MM.1S (cell line): ENCODE measurements around the gene LLPH.

Source experiments
- DNase-seq: peaks from one replicate; pipeline ENCODE4 v3.0.0-alpha.2; 2015
- H2AFZ ChIP-seq: fragments of 300-600 bp; sonication (generic); 2 replicates; pipeline ENCODE4 v1.6.0; 2016; ENCODE audit warnings: antibody characterized with exemption, low read length
- H3F3A ChIP-seq: fragments of 300-600 bp; sonication (generic); 2 replicates; pipeline ENCODE4 v1.6.1; 2016; ENCODE audit warnings: mild to moderate bottlenecking, antibody characterized with exemption, low read length, moderate library complexity, mixed read lengths; ENCODE audit not compliant: insufficient read depth
- H3K27ac ChIP-seq: fragments of 300-600 bp; sonication (generic); 2 replicates; pipeline ENCODE4 v1.5.1; 2016; ENCODE audit warnings: mild to moderate bottlenecking, low read length
- H3K27me3 ChIP-seq: fragments of 300-600 bp; sonication (generic); replicated peaks from 2 replicates; pipeline ENCODE4 v1.6.0; 2016; ENCODE audit warnings: low read length; ENCODE audit not compliant: insufficient read depth
- H3K36me3 ChIP-seq: fragments of 300-600 bp; sonication (generic); replicated peaks from 2 replicates; pipeline ENCODE4 v1.6.1; 2016; ENCODE audit warnings: mild to moderate bottlenecking, low read length, mixed read lengths; ENCODE audit not compliant: insufficient read depth
- H3K4me1 ChIP-seq: fragments of 300-600 bp; sonication (generic); 2 replicates; pipeline ENCODE4 v1.6.1; 2016; ENCODE audit warnings: low read length, mixed read lengths
- H3K4me2 ChIP-seq: fragments of 300-600 bp; sonication (generic); 2 replicates; pipeline ENCODE4 v1.6.0; 2016; ENCODE audit warnings: low read depth, low read length
- H3K4me3 ChIP-seq: fragments of 300-600 bp; sonication (generic); 2 replicates; pipeline ENCODE4 v1.5.1; 2016; ENCODE audit warnings: low read length, mixed read lengths
- H3K79me2 ChIP-seq: fragments of 300-600 bp; sonication (generic); 2 replicates; pipeline ENCODE4 v1.6.1; 2016; ENCODE audit warnings: mixed run types, low read length, mixed read lengths
- H3K9ac ChIP-seq: fragments of 300-600 bp; sonication (generic); 2 replicates; pipeline ENCODE4 v1.6.1; 2016; ENCODE audit warnings: low read length, mixed read lengths
- H3K9me2 ChIP-seq: fragments of 300-600 bp; sonication (generic); replicated peaks from 2 replicates; pipeline ENCODE4 v1.6.1; 2016; ENCODE audit warnings: mild to moderate bottlenecking, low read length, mixed read lengths; ENCODE audit not compliant: insufficient read depth
- H3K9me3 ChIP-seq: fragments of 300-600 bp; sonication (generic); replicated peaks from 2 replicates; pipeline ENCODE4 v1.6.1; 2016; ENCODE audit warnings: mild to moderate bottlenecking, low read length, mixed read lengths; ENCODE audit not compliant: insufficient read depth
- H4K20me1 ChIP-seq: fragments of 300-600 bp; sonication (generic); 2 replicates; pipeline ENCODE4 v1.6.1; 2016; ENCODE audit warnings: mild to moderate bottlenecking, low read length, moderate library complexity, mixed read lengths; ENCODE audit not compliant: insufficient read depth
- CTCF ChIP-seq: fragments of 300-600 bp; sonication (generic); IDR thresholded peaks from 2 replicates; pipeline ENCODE4 v1.5.1; 2016; ENCODE audit warnings: antibody characterized with exemption, low read length, mixed read lengths
- EZH2 ChIP-seq: fragments of 300-600 bp; sonication (generic); optimal IDR thresholded peaks from 2 replicates; pipeline ENCODE3; 2017; ENCODE audit warnings: low read depth, mild to moderate bottlenecking, antibody characterized with exemption, low read length, mixed read lengths
- EZH2phosphoT487 ChIP-seq: fragments of 300-600 bp; sonication (generic); IDR thresholded peaks from 2 replicates; pipeline ENCODE4 v1.6.1; 2018; ENCODE audit warnings: antibody characterized with exemption, low read length

Gene LLPH

DNA sequence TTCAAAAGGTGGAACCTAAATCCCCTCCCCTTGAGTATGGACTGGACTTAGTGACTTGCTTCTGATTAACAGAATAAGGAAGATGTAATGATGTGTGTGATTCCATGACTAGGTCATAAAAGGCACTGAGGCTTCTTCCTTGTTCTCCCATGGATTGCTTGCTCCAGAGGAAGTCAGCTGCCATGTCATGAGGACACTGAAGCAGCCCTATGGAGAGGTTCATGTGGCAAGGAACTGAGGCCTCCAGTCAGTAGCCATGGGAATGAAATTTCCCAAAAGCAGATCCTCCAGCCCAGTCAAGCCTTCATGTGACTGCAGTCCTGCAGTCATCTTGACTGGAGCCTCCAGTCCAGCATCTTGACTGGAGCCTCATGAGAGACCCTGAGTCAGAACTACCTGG lies 28.6 kb upstream of the LLPH start:
- no peak overlapping the region for H3K27ac ChIP-seq
- no peaks in the 10 kb centered on the region for H3K4me1 ChIP-seq
- H3K4me2 ChIP-seq: no peak overlapping the region
- no peak overlapping the region for H3K9ac ChIP-seq
- no peaks in the 10 kb centered on the region for H3K9me2 ChIP-seq
- H3F3A ChIP-seq: no peaks in the 10 kb centered on the region
- TF ChIP-seq EZH2: no peak
- TF ChIP-seq CTCF: no peak
- TF ChIP-seq EZH2phosphoT487: no peak
- H4K20me1 ChIP-seq: no peaks in the 10 kb centered on the region
- H3K36me3 ChIP-seq: no peaks in the 10 kb centered on the region
- H3K9me3 ChIP-seq: no peaks in the 10 kb centered on the region
- H2AFZ ChIP-seq: no peak overlapping the region
- no peak for DNase-seq
- H3K27me3 ChIP-seq: no peaks in the 10 kb centered on the region
- no peak overlapping the region for H3K4me3 ChIP-seq
- H3K79me2 ChIP-seq: peaks cover 44% of the 10 kb centered on the region

GRCh38 chr12:66156654-66157053 lies 26.1 kb upstream of the LLPH start:
- Histone ChIP-seq H3F3A (no peaks in the 10 kb centered on the region), H3K4me3 (no peak overlapping the region), H3K27ac (no peak overlapping the region), H3K4me2 (no peak overlapping the region), H2AFZ (no peak overlapping the region), H3K36me3 (no peaks in the 10 kb centered on the region), H3K4me1 (no peaks in the 10 kb centered on the region), H3K79me2 (peaks cover 22% of the 10 kb centered on the region), H3K9ac (no peak overlapping the region), H3K9me3 (no peaks in the 10 kb centered on the region), H4K20me1 (no peaks in the 10 kb centered on the region), H3K27me3 (no peaks in the 10 kb centered on the region), H3K9me2 (no peaks in the 10 kb centered on the region)
- no peak for DNase-seq
- TF ChIP-seq EZH2: no peak
- no peak for TF ChIP-seq CTCF
- TF ChIP-seq EZH2phosphoT487: no peak

DNA sequence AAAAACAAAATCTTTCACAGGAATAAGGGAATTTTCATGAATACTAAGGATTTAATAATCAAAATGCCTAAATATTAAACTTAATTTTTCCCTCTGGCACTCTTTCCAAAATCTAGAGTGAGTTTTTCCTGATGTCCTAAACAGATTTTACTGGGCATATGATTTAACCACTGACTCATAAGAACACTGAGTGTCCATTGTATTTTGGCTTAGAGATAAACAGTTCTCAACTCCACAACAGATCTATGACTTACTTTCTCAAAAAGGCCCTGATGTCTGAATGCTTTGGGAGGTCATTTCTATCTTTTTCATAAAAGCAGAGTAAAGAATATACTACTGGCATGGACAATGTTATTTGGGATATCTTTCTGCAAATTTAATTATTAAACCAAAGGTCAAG lies 24.2 kb upstream of the LLPH start:
- Histone ChIP-seq H4K20me1 (no peaks in the 10 kb centered on the region), H3K36me3 (no peaks in the 10 kb centered on the region), H3K27ac (no peak overlapping the region), H3K9me2 (no peaks in the 10 kb centered on the region), H3K27me3 (no peaks in the 10 kb centered on the region), H3K4me3 (no peak overlapping the region), H3K4me2 (no peak overlapping the region), H3K9ac (no peak overlapping the region), H3K4me1 (no peaks in the 10 kb centered on the region), H3F3A (no peaks in the 10 kb centered on the region), H3K9me3 (no peaks in the 10 kb centered on the region), H2AFZ (no peak overlapping the region), H3K79me2 (peaks cover 7% of the 10 kb centered on the region; the same call in 1 of the 2 replicates)
- DNase-seq: no peak
- TF ChIP-seq EZH2 (no peak), CTCF (no peak)
